Nephron (organoid): ENCODE data around the gene ADAMTS2.

Experiments used
- H3K27ac Mint-ChIP-seq, 3 experiments: 2 replicates each; pipeline ENCODE4 v1.8.0; 2020; ENCODE audit warnings: mixed read lengths in 3 of 3, mild to moderate bottlenecking in 2 of 3, moderate library complexity in 1 of 3
- H3K27me3 Mint-ChIP-seq: 2 replicates; pipeline ENCODE4 v1.8.0; 2021; ENCODE audit warnings: low read depth, mild to moderate bottlenecking, moderate library complexity, mixed read lengths
- H3K36me3 Mint-ChIP-seq: 2 replicates; pipeline ENCODE4 v1.8.0; 2020; ENCODE audit warnings: low read depth, mixed read lengths
- H3K4me1 Mint-ChIP-seq: 2 replicates; pipeline ENCODE4 v1.8.0; 2020; ENCODE audit warnings: mixed read lengths
- H3K4me3 Mint-ChIP-seq, 3 experiments: 2 replicates each; pipeline ENCODE4 v1.8.0; 2020; ENCODE audit warnings: mild to moderate bottlenecking in 3 of 3, mixed read lengths in 3 of 3, moderate library complexity in 2 of 3
- H3K9me3 Mint-ChIP-seq: 2 replicates; pipeline ENCODE4 v1.8.0; 2020; ENCODE audit warnings: mixed read lengths
- TF ChIP-seq, protein P1 (sequence below), 3 experiments: fragments of 200-600 bp; sonication (generic); IDR thresholded peaks; one replicate each; pipeline ENCODE4 v1.5.0; 2021; ENCODE audit warnings: antibody characterized with exemption in 3 of 3; ENCODE audit not compliant: unreplicated experiment in 3 of 3

The ADAMTS2 gene

GRCh38 chr5:179148703-179149170, 196.5 kb downstream of the ADAMTS2 start:
- Mint-ChIP-seq H3K36me3 (no peaks in the 10 kb centered on the region), H3K27me3 (peaks cover 3% of the 10 kb centered on the region), H3K4me3 (no peak overlapping the region), H3K4me1 (no peaks in the 10 kb centered on the region), H3K27ac (no peak overlapping the region), H3K9me3 (no peaks in the 10 kb centered on the region)
- TF ChIP-seq, protein P1, sequence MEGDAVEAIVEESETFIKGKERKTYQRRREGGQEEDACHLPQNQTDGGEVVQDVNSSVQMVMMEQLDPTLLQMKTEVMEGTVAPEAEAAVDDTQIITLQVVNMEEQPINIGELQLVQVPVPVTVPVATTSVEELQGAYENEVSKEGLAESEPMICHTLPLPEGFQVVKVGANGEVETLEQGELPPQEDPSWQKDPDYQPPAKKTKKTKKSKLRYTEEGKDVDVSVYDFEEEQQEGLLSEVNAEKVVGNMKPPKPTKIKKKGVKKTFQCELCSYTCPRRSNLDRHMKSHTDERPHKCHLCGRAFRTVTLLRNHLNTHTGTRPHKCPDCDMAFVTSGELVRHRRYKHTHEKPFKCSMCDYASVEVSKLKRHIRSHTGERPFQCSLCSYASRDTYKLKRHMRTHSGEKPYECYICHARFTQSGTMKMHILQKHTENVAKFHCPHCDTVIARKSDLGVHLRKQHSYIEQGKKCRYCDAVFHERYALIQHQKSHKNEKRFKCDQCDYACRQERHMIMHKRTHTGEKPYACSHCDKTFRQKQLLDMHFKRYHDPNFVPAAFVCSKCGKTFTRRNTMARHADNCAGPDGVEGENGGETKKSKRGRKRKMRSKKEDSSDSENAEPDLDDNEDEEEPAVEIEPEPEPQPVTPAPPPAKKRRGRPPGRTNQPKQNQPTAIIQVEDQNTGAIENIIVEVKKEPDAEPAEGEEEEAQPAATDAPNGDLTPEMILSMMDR (IDR thresholded peaks at IDR 0.05; ENCODE audit: unreplicated experiment in 3 of 3): no peak

DNA sequence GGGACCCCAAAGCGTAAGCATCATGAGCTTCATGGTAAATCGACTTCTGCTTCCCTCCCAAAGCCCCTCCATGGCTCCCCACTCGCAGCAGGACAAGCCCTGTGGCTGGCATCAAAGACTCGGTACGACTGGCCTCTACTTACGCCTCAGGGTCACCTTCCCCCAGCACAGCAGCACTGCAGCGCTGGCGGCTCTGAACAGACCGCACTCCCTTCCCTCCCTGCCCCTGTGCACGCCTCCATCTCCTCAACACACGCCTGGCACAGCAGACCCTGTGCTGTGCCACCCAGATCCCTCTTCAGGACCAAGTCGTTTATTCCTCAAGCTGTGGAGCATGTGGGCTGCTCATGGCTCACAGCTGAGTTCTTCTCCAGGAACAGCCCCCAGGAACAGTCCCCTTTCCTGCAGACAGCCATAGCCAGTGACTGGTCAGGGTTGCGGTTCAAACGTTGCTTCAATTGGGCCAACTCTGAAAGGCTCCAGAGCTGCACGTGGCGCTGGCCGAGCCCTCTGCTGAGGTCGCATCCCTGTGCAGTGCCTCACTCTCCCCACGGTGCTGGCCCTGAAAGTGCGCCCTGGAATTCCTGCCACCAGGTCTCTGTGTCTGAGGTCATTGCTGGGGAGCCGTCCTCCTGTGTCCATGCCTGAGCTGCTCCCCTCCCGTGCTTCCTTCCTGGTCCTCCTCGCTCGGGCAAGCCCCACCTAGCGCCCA, 197.1 kb downstream of the ADAMTS2 start:
- TF ChIP-seq, protein P1 (IDR thresholded peaks at IDR 0.05; ENCODE audit: unreplicated experiment in 3 of 3): no peak
- Mint-ChIP-seq H3K4me3 (no peak overlapping the region), H3K9me3 (no peaks in the 10 kb centered on the region), H3K36me3 (no peaks in the 10 kb centered on the region), H3K27ac (no peak overlapping the region), H3K4me1 (no peaks in the 10 kb centered on the region), H3K27me3 (peaks cover 3% of the 10 kb centered on the region)

DNA sequence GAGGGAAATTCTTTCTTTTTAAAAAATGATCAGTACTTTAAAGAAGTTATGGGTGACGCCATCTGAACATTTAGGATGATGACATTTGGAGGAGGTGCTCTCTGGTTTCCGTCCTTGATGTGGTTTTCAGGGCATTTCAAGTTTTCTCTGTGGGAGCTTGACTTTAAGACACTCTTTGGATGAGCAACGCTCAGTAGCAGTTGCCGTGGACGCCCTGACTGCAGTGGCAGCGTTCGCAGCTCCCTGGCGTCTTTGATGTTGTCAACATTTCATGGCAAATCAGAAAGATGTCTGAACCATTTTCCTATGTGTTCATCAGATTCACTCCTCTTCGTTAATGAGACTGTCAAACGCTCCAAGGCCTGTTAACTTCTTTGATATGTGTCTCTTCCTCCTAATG, 199.0 kb downstream of the ADAMTS2 start:
- Mint-ChIP-seq H3K4me3 (no peak overlapping the region), H3K4me1 (no peaks in the 10 kb centered on the region), H3K9me3 (no peaks in the 10 kb centered on the region), H3K27me3 (peaks cover 3% of the 10 kb centered on the region), H3K36me3 (no peaks in the 10 kb centered on the region), H3K27ac (no peak overlapping the region)
- TF ChIP-seq, protein P1 (IDR thresholded peaks at IDR 0.05; ENCODE audit: unreplicated experiment in 3 of 3): no peak

DNA sequence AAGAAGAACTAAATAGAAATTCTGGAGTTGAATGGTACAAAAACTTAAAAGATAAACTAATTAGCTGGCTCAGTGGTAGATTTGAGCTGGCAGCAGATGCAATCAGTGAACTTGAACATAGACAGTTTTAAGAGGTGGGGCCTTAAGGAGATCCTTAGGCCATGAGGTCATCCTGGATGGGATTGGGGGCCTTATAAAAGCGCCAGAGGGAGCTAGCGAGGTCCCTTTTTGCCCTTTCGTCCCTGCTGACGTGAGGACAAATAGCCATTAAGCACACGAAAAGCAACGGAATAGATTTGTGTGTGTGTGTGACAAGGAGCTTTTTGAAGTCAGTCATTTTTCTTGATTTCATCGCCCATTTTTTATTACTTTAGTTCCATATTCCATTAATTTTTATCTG, 201.8 kb downstream of the ADAMTS2 start:
- Mint-ChIP-seq H3K4me3 (no peak overlapping the region), H3K36me3 (no peaks in the 10 kb centered on the region)
- TF ChIP-seq, protein P1 (IDR thresholded peaks at IDR 0.05; ENCODE audit: unreplicated experiment in 3 of 3): no peak

GRCh38 chr5:179142434-179143198, 202.6 kb downstream of the ADAMTS2 start:
- H3K36me3 Mint-ChIP-seq: no peaks in the 10 kb centered on the region
- no peak overlapping the region for H3K4me3 Mint-ChIP-seq
- TF ChIP-seq, protein P1 (IDR thresholded peaks at IDR 0.05; ENCODE audit: unreplicated experiment in 3 of 3): no peak
- H3K4me1 Mint-ChIP-seq: peaks cover 4% of the 10 kb centered on the region
- H3K27me3 Mint-ChIP-seq: no peaks in the 10 kb centered on the region
- no peaks in the 10 kb centered on the region for H3K9me3 Mint-ChIP-seq
- no peak overlapping the region for H3K27ac Mint-ChIP-seq

More for the DNA sequence above, 201.8 kb downstream of the ADAMTS2 start:
- no peaks in the 10 kb centered on the region for H3K9me3 Mint-ChIP-seq
- H3K27ac Mint-ChIP-seq: no peak overlapping the region
- peaks cover 4% of the 10 kb centered on the region for H3K4me1 Mint-ChIP-seq
- no peaks in the 10 kb centered on the region for H3K27me3 Mint-ChIP-seq
